Retina (tissue), 1 donor: ENCODE measurements around the gene MAD2L1BP.
"Not testable (repeated sequence)": the region's sequence is repeated elsewhere in the genome, so short reads cannot be mapped to it uniquely, and the experiment has no call there.

ENCODE experiments used
- DNase-seq: peaks from one replicate; pipeline ENCODE4 v3.0.0-alpha.2; 2016

MAD2L1BP gene

GRCh38 chr6:43627008-43627825 lies 8.4 kb upstream of the MAD2L1BP start:
- no peak for DNase-seq

GRCh38 chr6:43628393-43629103 lies 7.1 kb upstream of the MAD2L1BP start:
- peak; percentile 73 for DNase-seq

DNA sequence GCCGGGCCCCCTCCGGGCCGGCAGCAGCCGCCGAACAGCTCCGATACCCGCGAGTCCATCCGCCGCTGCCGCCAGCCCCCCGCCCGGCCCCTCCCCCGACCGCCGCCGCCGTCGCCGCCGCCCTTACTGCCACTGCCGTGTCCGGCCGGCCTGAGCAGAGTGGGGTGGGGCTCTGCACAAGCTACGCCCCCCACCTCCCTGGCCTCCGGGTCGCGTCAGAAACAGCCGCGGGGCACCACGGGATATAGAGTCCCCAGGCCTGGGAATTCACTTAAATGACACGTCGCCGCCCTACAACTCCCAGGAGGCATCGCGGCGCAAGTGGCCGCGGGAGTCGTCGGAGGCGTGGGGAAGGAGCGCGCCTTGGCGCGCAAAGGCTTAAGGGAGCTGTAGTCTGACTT lies 6.5 kb upstream of the MAD2L1BP start, which contains the start of gene GTPBP2:
TSS of gene GTPBP2 (minus strand) at position 161 of the 401 bp plus-strand sequence. CDS start at position 59, 102 bp downstream.
- DNase-seq = peak; percentile 97

DNA sequence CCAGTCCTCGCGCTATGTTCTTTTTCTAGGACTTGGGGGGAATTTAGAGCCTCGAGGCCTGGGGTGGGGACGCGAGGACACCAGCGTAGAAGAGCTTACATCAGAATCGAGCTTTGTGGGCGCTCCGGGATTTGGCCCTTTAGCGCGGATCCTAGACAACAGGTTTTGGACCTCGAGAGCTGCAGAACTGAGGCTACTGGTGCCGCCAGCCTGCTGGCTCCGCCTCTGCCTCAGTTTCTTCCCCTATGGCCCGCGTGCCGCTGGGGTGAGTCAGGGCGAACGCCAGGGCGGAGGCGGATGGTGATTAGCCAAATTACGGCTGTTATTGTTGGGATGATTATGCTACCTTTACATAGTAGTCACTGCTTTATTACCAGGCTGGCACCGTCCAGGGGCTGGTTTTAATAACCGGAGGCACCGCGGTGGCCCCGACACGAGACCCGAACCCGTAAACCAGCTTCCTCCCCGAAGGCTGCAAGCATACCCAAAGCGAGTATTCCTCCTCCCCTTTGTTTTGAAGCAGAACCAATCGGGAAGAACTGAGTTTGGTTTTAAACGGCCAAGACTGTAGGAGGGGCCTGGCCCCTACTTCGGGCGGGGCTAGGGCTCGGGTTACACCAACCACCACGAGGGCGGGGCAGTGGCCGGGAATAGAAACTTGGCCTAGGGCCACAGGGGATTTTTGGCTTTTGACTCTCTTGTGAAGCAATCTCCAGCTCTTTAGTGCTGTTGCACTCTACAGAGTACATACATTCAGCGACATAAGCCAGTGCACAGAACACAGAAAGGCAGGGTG lies 5.9 kb upstream of the MAD2L1BP start:
- DNase-seq = peak; percentile 89

GRCh38 chr6:43630980-43631619 lies 4.5 kb upstream of the MAD2L1BP start:
- no peak for DNase-seq

DNA sequence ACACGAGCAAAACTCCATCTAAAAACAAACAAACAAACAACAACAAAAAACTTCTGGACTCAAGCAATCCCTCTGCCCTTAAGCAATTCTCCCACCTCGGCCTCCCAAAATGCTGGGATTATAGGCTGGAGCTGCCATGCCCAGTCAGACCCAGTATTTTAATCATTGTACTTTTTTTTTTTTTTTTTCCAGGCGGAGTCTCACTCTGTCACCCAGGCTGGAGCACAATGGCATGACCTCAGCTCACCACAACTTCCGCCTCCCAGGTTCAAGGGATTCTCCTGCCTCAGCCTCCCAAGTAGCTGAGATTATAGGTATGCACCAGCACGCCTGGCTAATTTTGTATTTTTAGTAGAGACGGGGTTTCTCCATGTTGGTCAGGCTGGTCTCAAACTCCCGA lies 2.6 kb upstream of the MAD2L1BP start:
- DNase-seq = not testable (repeated sequence)

DNA sequence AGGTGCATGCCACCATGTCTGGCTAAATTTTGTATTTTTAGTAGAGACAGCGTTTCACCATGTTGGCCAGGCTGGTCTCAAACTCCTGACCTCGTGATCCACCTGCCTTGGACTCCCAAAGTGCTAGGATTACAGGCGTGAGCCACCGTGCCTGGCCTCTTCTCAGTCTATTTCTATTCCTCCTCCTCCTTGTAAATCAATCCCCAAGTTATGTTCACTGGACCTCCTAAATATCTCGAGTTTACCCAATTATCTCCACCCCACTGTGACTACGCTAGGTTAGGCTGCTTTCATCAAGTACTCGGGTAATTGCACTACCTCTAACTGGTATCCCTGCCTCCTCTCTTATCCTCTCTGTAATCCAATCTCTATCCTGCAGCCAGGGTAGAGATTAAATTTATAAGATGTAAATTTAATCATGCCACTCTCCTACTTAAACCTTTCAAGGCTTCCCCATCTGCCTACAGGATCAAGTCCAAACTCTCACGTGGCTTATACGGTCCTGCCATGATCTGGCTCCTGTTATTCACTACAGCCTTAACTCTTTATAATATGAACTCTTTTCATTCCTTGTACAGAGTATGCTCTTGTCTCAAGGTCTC lies 837 bp upstream of the MAD2L1BP start:
- DNase-seq = peak; percentile 16

DNA sequence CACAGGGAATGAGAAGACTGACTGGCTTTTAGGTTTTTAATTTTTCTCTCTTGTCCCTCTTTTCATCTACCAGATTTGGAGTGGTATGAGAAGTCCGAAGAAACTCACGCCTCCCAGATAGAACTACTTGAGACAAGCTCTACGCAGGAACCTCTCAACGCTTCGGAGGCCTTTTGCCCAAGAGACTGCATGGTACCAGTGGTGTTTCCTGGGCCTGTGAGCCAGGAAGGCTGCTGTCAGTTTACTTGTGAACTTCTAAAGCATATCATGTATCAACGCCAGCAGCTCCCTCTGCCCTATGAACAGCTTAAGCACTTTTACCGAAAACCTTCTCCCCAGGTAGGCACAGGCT lies 644 bp downstream of the MAD2L1BP start:
- DNase-seq = no peak

GRCh38 chr6:43639984-43640800 lies 4.6 kb downstream of the MAD2L1BP start:
- no peak for DNase-seq

DNA sequence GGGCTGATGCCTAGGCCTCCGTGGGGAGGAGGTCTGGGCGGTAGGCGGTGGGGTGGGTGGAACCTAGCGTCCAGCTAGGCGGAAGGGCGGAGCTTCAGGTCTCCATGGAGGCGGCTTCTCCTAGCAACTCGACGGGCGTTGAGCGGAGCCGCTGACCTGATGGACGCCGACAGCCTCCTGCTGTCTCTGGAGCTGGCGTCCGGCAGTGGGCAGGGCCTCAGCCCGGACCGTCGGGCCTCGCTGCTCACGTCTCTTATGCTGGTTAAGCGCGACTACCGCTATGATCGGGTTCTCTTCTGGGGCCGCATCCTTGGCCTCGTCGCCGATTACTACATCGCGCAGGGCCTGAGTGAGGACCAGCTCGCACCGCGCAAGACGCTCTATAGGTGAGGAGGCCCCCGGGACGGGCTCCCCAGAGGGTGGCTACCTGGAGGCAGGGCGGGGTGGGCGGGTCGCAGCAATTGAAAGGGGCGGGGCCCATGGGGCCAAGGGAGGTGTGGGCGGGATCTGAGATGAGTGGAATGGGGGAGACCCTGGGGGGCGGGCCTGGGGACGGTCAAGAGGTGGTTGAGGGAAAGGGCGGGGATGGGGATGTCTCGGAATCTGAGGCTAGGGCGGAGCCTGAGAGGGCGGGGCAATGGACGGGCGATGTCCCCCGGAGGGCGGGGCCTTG lies 9.4 kb downstream of the MAD2L1BP start, which contains the start of gene RSPH9:
TSS of gene RSPH9 (plus strand) at position 97 of the 673 bp plus-strand sequence. CDS start at position 160, 63 bp downstream.
- peak; percentile 92 for DNase-seq

- DNase-seq = peak; percentile 81
These were observed 9.9 kb downstream of the MAD2L1BP start for GRCh38 chr6:43645613-43645964.

GRCh38 chr6:43647613-43648012 lies 12.0 kb downstream of the MAD2L1BP start:
- no peak for DNase-seq

GRCh38 chr6:43648248-43648647 lies 12.6 kb downstream of the MAD2L1BP start:
- DNase-seq = no peak

- not testable (repeated sequence) for DNase-seq
These were observed 17.2 kb downstream of the MAD2L1BP start for GRCh38 chr6:43652822-43653221.

GRCh38 chr6:43657221-43657802 lies 21.7 kb downstream of the MAD2L1BP start:
- no peak for DNase-seq

DNA sequence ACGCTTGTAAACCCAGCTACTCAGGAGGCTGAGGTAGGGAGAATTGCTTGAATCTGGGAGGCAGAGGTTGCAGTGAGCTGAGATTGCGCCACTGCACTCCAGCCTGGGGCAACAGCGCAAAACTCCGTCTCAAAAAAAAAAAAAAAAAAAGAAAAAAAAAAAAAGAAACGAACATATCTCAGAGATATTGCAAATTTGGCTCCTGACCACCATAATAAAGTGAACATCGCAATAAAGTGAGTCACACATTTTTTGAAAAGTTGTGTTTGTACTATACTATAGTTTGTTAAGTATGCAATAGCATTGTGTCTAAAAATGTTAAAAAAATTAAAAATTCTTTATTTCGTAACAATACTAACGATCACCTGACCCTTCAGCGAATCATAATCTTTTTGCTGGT lies 22.5 kb downstream of the MAD2L1BP start:
- DNase-seq = no peak

DNA sequence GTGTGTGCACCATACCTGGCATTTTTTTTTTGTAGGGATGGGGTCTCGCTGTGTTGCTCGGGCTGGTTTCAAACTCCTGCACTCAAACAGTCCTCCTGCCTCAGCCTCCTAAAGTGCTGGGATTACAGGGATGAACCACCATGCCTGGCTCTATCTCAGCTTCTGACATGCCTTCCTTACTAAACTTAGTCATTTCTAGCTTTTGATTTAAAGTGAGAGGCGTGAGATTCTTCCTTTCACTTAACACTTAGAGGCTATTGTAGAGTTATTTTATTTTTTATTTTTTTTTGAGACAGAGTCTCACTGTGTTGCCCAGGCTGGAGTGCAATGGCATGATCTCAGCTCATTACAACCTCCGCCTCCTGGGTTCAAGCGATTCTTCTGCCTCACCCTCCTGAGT lies 27.3 kb downstream of the MAD2L1BP start:
- DNase-seq = not testable (repeated sequence)

GRCh38 chr6:43665376-43665775 lies 29.7 kb downstream of the MAD2L1BP start:
- DNase-seq = no peak

GRCh38 chr6:43666196-43666920 lies 30.7 kb downstream of the MAD2L1BP start:
- no peak for DNase-seq
